HS-27A (cell line): ENCODE measurements around the gene PARN.
A peak's percentile ranks its signal among the peaks of the same experiment; 100 is the strongest.
"Not testable (repeated sequence)": the region's sequence is repeated elsewhere in the genome, so short reads cannot be mapped to it uniquely, and the experiment has no call there.

Source experiments
- DNase-seq: peaks from one replicate; pipeline ENCODE4 v3.0.0-alpha.2; 2012; ENCODE audit warnings: low read depth, missing footprints

PARN gene

DNA sequence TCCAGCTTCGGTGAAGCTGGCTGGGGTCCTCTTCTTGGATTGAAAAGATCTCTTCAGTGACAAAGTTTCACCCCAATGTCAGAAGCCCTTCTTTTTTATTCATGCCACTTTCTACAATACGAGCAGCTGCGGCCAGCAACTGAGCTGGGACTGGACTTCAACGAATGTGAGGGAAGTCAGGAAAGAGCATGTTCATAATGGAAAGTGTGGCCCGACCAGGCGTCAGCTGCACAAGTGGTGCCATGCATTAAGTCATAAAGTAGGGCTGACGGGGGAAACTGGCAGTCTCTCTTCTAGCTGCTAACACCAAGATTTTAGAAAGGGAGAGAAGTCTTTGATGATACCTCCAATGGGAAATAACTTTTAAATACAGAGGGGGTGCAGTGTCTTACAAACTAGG lies 192.6 kb downstream of the PARN start:
- DNase-seq = no peak

DNA sequence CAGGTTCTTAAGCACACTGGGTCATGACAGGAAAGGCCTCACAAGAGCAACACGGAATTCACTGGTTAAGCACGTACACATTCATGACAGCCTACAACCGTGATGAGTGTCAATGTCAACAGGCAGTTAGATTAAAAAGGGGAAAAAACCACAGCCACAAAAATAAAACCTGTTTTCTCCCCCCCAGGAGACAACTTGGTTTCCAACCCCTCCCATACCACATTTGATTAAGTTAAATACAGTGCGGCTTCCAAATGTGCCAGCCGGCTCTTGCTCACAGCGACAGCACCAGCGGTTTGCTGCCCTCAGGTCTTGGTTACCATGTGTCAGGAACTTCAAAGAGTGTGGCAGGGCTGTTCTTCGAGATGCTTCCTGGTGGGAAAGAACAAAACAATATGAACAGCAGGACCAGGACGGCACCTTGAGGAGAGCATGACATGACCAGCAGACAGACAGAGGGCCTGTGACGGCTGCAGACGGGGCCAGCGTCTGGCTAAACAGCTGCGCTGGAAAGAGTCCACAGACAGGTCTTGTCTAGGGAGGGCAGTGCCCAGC lies 193.6 kb downstream of the PARN start:
- DNase-seq = no peak

GRCh38 chr16:14434860-14435259 lies 195.2 kb downstream of the PARN start:
- DNase-seq = no peak

- not testable (repeated sequence) for DNase-seq
These were observed 201.0 kb downstream of the PARN start for GRCh38 chr16:14428971-14429637.

DNA sequence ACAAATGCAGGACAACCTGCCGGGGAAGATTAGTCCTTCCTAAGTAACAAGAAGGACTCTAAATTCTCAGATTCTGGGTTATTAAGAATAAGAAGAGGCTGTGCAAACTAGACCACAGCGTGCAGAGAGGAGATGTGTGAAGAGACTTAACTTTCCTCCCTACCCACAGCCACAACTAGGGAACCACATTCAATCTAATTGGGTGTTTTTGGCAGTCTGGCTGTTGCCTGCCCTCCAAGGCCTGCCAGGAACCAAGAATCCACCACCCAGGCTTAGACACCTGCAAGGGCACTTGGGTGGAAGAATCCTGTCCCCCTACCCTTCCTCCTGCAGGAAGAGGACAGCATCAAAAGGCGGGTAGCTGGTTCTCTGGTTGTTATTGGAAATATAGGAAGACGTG lies 202.0 kb downstream of the PARN start:
- no peak for DNase-seq

DNA sequence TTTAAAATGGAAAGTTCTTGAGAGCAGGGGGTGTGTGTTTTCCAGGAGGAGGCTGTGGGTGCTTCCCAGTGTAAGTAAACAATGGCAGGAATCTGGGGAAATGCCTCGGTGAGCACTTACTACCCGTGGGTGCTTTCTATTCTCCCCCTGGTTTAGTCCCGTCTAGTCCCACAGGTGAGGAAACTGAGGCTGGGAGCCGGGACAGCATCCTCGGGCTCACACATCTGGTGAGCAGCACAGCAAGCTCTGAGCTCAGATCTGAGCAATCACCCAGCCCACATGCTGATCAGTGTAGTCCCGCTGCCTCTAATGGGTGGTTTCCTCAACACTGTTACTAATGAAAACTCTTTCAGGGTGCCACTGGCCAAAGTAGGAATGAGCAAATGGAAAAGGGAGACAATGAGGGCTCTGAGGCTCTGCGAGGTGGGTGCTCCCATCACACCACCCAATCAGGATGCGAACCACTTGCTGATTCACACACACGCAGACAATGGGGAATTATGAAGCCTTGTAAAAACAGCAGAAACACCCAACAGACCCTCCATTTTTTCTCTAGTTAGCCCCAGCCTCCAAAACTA lies 202.6 kb downstream of the PARN start:
- DNase-seq = no peak

GRCh38 chr16:14424595-14424994 lies 205.5 kb downstream of the PARN start:
- no peak for DNase-seq

- no peak for DNase-seq
These were observed 206.7 kb downstream of the PARN start for GRCh38 chr16:14423344-14423743.

DNA sequence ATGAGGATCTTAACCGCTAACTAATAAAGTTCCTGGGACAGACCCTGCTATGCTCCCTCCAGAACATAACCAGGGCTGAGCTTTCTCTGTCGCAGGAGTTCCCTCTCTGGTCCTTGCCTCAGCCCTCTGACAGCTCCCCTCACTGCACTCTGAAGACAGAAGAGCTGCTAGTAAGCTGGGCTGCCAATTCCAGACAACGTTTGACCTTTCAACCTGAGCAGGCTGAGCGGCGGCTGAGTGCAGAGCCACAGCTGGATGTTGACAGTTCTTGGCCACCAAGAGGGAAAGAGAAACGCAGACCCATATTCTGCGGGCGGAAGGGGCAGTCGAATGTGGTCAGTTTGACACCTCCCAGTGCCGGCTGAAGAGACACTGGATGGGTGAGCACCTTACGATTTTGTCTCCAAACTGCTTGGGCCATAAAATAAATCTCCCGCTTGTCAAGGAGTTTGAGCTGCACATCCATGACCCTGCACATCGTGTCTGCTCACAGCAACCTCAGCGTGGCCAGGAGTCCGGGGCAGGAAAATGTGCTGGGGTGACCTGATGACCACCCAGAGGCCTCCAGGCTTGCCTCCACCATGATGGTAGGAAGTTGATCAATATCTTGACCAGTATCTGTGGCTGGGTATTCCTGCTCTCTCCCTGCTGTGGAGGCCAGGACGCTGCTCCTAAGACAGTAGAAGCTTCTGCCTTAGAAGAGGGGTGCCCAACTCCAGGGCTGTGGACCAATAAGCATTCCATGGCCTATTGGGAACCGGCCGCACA lies 209.2 kb downstream of the PARN start:
- no peak for DNase-seq

GRCh38 chr16:14420243-14420642 lies 209.8 kb downstream of the PARN start:
- DNase-seq = not testable (repeated sequence)

DNA sequence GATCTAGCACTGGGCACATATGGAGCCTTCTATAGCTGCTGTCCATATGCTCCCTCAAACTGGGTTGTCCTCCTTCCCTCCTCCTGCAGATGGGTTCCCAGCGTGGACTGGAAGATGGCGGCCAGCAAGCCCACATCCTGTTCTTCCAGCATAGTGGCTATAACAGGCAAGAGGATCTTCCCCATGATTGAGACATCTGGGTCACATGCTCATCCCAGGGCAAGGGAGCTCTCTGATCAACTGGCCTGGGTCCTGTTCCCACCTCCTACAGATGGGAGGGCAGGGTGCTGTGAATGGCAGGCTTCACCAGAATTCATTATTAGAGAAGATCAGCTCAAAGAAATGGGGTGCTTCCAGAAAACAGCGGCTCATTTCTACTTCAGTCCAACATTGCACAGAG lies 210.2 kb downstream of the PARN start:
- no peak for DNase-seq

DNA sequence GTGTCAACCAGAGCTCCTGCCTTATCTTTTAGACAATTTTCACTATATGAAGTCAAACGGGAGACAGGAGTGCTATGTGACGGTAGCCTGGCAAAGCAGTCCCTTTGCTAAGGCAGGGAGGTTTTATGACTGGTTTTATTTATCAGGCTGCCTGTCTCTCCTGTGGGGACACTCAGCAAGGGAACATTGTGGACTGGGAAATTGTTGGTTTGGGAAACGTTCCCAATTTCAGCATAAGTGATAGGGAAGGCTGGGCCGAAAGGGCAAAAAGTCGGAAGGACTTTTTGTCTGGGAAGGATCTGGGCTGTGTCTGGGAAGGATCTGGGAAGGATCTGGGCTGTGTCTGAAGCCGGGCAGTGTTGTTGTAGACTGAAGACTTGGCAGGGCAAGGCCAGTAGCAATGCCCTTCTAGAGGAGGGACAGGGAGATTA lies 211.2 kb downstream of the PARN start:
- no peak for DNase-seq

GRCh38 chr16:14416184-14416583 lies 213.9 kb downstream of the PARN start:
- no peak for DNase-seq

GRCh38 chr16:14415291-14415690 lies 214.8 kb downstream of the PARN start:
- DNase-seq = no peak

DNA sequence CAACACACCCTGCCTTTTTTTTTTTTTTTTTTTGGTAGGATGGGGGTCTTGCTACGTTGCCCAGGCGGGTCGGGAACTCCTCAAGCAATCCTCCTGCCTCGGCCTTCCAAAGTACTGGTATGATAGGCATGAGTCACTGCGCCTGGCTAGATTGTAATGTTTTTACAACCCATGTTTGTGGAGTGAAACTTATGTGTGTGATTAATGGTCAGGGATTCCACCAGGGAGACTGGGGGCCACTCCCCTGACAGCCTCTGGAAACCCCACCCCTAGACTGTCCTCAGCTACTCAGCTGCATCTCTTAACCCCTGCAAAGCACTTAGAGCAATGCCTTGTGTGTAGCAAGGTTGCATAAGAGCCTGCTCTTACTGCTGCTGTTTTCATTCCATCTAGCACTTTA lies 220.5 kb downstream of the PARN start:
- DNase-seq = peak; percentile 77

DNA sequence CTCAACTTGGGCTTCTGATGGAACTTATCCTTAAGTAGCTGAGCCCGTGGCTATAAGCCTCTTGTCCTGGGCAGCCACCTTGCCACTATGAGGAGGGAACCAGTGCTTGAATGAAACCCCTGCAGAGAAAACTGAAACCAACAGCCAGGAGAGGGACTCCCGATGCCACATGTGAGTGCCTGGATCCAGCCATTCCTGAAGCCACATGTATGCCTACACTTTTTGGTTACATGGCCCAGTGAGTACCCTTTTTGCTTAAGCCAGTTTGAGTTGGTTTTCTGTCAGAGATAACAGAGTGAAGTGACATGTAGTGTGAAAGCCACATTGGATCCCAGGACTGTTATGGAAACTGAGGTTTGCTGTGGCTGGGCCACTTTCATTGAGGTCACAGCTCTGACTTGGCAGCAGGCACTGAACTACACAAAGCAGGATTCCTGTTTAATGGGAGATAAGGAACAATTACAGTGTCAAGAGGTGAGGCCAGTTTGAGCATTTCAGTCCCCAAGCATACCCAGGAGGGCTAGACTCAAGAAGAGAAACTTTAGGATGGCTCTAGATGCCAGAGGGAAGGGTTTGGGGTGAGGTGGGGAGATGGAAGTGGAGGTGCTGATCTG lies 222.2 kb downstream of the PARN start:
- no peak for DNase-seq

DNA sequence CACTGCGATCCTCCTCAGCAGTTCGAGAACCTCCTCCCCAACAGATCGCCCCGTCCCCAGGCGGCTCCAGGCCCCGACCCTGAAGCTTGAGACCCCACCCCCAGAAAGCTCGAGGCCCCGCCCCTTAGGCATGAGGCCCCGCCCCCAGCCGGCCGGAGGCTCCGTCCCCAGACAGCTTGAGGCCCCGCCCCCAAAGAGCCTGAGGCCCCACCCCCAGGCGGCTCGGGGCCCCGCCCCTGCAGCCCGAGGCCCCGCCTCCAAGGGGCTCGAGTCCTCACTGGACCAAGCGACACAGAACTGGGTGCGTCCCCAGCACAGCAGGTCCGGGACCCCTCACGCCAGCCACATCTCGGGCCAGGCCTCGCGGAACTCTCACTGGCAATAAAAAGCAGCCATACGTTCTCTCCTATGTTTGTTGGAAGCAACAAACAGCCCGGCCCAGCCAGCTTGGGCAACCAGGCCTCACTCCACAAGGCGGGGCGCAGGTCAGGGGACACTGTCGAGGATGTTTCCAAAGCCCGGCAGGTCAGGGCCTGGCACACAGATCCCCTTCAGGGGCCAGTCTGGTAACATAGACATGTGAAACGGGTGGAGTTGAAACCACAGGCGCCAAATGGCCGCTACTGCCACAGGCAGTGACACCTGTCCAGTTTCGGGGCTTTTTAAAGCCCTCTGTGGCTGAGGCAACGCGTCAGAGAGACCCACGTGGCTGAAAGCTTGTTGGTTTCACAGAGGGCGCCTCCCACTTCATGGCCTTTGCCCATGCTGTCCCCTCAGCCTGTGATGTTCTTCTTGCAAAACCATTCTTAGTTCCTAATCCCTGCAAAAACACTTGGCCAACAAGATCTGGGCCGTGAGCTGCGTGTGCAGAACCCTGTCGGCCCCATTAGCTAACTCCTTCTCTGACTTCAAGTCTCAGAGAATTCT lies 224.2 kb downstream of the PARN start:
- no peak for DNase-seq

DNA sequence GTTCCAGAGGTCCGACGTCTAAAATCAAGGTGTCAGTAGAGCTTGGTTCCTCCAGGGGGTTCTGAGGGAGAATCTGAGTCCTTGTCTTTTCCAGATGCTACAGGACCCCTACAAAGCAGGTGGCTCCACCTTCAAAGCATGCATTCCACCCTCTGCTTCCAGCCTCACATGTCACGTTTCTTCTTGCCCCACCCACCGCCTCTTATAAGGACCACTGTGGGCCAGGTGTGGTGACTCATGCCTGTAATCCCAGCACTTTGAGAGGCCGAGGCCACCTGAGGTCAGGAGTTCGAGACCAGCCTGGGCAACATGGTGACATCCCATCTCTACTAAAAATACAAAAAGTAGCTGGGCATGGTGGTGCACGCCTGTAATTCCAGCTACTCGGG lies 227.1 kb downstream of the PARN start:
- not testable (repeated sequence) for DNase-seq

- DNase-seq = not testable (repeated sequence)
These were observed 227.7 kb downstream of the PARN start for GRCh38 chr16:14402114-14403000.

GRCh38 chr16:14401711-14402061 lies 228.4 kb downstream of the PARN start:
- not testable (repeated sequence) for DNase-seq
